GM12875 (cell line): ENCODE measurements around the gene ZBTB7B.

ENCODE experiments used
- H3K4me3 ChIP-seq: one replicate; pipeline ENCODE4 v1.5.1; 2011; ENCODE audit warnings: low read depth, low read length, control low read depth
- CTCF ChIP-seq: IDR thresholded peaks from 2 replicates; pipeline ENCODE4 v1.5.1; 2011; ENCODE audit warnings: low read depth, mild to moderate bottlenecking, control low read depth, inconsistent platforms, low read length, moderate library complexity, borderline replicate concordance; ENCODE audit not compliant: insufficient read depth

ZBTB7B gene

GRCh38 chr1:155043793-155044192 lies 41.2 kb downstream of the ZBTB7B start:
- TF ChIP-seq CTCF = no peak
- no peak overlapping the region for H3K4me3 ChIP-seq

GRCh38 chr1:155044365-155044764 lies 41.8 kb downstream of the ZBTB7B start:
- H3K4me3 ChIP-seq = no peak overlapping the region
- no peak for TF ChIP-seq CTCF

GRCh38 chr1:155044812-155045657 lies 42.4 kb downstream of the ZBTB7B start:
- TF ChIP-seq CTCF = peak; percentile 70; the same call in 1 of the 2 replicates
- H3K4me3 ChIP-seq = no peak overlapping the region

GRCh38 chr1:155048449-155049334 lies 46.1 kb downstream of the ZBTB7B start:
- TF ChIP-seq CTCF = no peak
- H3K4me3 ChIP-seq = no peak overlapping the region

GRCh38 chr1:155049651-155050559 lies 47.3 kb downstream of the ZBTB7B start:
- TF ChIP-seq CTCF = no peak
- H3K4me3 ChIP-seq = peak overlapping the region; percentile 79

GRCh38 chr1:155050560-155051341 lies 48.1 kb downstream of the ZBTB7B start, which contains the start of gene ADAM15:
ADAM15 (plus strand) TSS chr1:155051316; CDS start chr1:155051387, 71 bp downstream.
- H3K4me3 ChIP-seq = peak within 1 kb of the TSS; percentile 79
- peak; percentile 97 for TF ChIP-seq CTCF
